PFSK-1 (cell line): Measurements from ENCODE around the gene KLHDC7A.

ENCODE experiments used
- FOXP2 ChIP-seq: optimal IDR thresholded peaks from 2 replicates; pipeline ENCODE3; 2011; ENCODE audit warnings: borderline replicate concordance, control low read depth, inconsistent platforms; ENCODE audit not compliant: insufficient read depth; ENCODE audit errors: extremely low read length, extremely low read depth
- POLR2AphosphoS5 ChIP-seq: IDR thresholded peaks from 2 replicates; pipeline ENCODE4 v1.6.1; 2012; ENCODE audit warnings: low read depth, mild to moderate bottlenecking, control low read depth, low read length, moderate library complexity
- REST ChIP-seq, 2 experiments: IDR thresholded peaks; 2 replicates each; pipeline versions ENCODE4 v1.6.1 to v1.8.0; 2011 to 2012; ENCODE audit warnings: low read depth in 2 of 2, low read length in 2 of 2, control low read depth in 1 of 2, inconsistent platforms in 1 of 2, mild to moderate bottlenecking in 1 of 2, moderate library complexity in 1 of 2; ENCODE audit not compliant: insufficient read depth in 1 of 2
- SIN3A ChIP-seq: IDR thresholded peaks from 2 replicates; pipeline ENCODE4 v1.6.1; 2012; ENCODE audit warnings: mild to moderate bottlenecking, low read length, moderate library complexity, borderline replicate concordance; ENCODE audit not compliant: insufficient read depth
- TAF1 ChIP-seq: IDR thresholded peaks from 2 replicates; pipeline ENCODE4 v1.6.1; 2012; ENCODE audit warnings: low read length, control low read depth, borderline replicate concordance; ENCODE audit not compliant: insufficient read depth

The KLHDC7A gene

GRCh38 chr1:18466676-18467075 is 14.1 kb upstream of the KLHDC7A start:
- TF ChIP-seq REST (IDR thresholded peaks at IDR 0.05; ENCODE audit: insufficient read depth in 1 of 2, low read depth in 2 of 2, low read length in 2 of 2) (no peak), SIN3A (no peak), FOXP2 (no peak), POLR2AphosphoS5 (no peak), TAF1 (no peak)

GRCh38 chr1:18468570-18468969 is 12.2 kb upstream of the KLHDC7A start:
- no peak for TF ChIP-seq TAF1
- no peak for TF ChIP-seq SIN3A
- TF ChIP-seq POLR2AphosphoS5, result no peak
- no peak for TF ChIP-seq REST (IDR thresholded peaks at IDR 0.05; ENCODE audit: insufficient read depth in 1 of 2, low read depth in 2 of 2, low read length in 2 of 2)
- no peak for TF ChIP-seq FOXP2

- TF ChIP-seq POLR2AphosphoS5 (no peak), FOXP2 (no peak), SIN3A (no peak), REST (IDR thresholded peaks at IDR 0.05; ENCODE audit: insufficient read depth in 1 of 2, low read depth in 2 of 2, low read length in 2 of 2) (no peak), TAF1 (no peak)
Observed at GRCh38 chr1:18469514-18469913, 11.2 kb upstream of the KLHDC7A start.

GRCh38 chr1:18470671-18471355 is 9.9 kb upstream of the KLHDC7A start:
- TF ChIP-seq POLR2AphosphoS5, result no peak
- TF ChIP-seq TAF1, result no peak
- no peak for TF ChIP-seq SIN3A
- no peak for TF ChIP-seq REST (IDR thresholded peaks at IDR 0.05; ENCODE audit: insufficient read depth in 1 of 2, low read depth in 2 of 2, low read length in 2 of 2)
- TF ChIP-seq FOXP2, result no peak
